Hematopoietic multipotent progenitor cell (in vitro differentiated cells): Measurements from ENCODE around the gene CSK. TPM values are rescaled to one million over a fixed set of nuclear protein-coding genes. Genes with fewer than 3 reads are reported as not detected.

ENCODE experiments used
- DNase-seq, 3 donors: peaks; one replicate each; pipeline ENCODE4 v3.0.0-alpha.2; 2011 to 2015; ENCODE audit warnings: low read depth in 2 of 3, low spot score in 2 of 3
- small RNA-seq: library from RNA; depleted of rRNA; stranded (forward); fragments of <200 nt; gene quantifications from one replicate; pipeline ENCODE3, GENCODE V24; 2012
- total RNA-seq: library from RNA; depleted of rRNA; stranded (reverse); fragments of >200 nt; gene quantifications from one replicate; pipeline ENCODE4 v1.2.3, GENCODE V29; 2012

CSK gene
- total RNA-seq, 1 donor, result 118 TPM

- DNase-seq, result no peak
These were observed 59.2 kb downstream of the CSK start for GRCh38 chr15:74840851-74841775.

- no peak for DNase-seq
These were observed 60.1 kb downstream of the CSK start for GRCh38 chr15:74841891-74842373.

DNA sequence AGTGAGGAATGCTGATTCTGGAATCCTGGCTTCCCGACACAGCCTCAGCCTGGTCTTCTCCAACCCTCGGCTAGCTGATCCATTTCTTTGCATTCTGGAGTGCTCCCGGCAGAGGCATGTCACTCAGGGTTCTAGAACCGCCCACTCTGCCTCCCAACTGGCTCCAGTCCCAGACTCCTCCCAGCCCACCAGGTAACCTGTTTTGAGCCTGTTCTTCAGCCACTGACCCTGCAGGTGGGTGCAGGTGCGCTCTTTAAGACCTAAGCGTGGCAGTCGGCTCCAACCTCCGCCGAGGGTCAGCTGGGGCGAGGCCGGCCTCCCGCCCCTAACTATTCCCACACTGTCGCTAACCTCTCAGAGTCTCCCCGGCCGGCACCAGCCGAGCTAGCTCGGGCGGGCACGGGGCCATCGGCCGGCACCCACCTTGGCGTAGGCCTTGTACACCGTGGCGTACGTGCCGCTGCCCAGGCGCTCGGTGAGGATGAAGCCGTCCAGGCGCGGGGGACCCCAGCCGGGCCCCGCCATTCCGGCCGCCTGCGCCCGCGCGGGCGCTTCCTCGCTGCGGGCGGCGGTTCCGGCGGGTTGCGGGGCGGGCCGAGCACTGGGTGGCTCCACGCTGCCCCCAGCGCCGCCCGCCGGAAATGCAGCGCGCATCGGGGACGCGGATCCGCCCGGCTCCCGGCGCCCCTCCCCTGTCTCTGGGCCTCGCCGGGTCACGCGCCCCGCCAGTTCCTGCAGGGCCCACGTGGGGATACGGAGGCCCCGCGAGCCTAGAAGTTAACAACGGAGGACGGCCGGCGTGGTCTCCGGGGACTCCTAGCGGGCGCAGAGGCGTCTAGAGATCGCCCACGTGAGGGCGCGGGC lies 60.9 kb downstream of the CSK start, which contains the start of gene ULK3:
TSS of gene ULK3 (minus strand) at position 576 of the 864 bp plus-strand sequence. CDS start at position 525, 51 bp downstream.
- peak; percentile 82 to 95 (median 94) for DNase-seq

GRCh38 chr15:74843445-74843828 lies 61.6 kb downstream of the CSK start:
- DNase-seq, result no peak

DNA sequence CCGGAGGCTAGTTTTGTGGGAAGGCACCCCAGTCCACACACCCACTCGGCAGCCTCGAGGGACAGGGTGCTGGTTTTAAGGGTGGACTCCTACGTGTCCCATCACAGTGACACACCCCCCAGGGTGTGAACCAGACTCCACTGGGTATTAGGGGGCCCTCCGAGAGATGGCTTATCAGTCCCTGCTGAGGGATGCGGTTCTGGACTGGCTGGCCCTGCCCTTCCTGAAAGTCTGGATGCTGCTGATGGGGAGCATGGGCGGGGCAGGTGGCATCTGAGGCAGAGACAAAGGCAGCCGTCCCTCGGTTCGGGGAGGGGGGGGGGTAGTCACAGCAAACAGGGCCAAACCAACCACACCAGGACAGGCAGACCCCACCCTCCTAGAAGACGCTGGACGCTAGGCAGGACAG lies 62.0 kb downstream of the CSK start:
- no peak for DNase-seq

GRCh38 chr15:74844319-74845207 lies 62.7 kb downstream of the CSK start:
- no peak for DNase-seq

DNA sequence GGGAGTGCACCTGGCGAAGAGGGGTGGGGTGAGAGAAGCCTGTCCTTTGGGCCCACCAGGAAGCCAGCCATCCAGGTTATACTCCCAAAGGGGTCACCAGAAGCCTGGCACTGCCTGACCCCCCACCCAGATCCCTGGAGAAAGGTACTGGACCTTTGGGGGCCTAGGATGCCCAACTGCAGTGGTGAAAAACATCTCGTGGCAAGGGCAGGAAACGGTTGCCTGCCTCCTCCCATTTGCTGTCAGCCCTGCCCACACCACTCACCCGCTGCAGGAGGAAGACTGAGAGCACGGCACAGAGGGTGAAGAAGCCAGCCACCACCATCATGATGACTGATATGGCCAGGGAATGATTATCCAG lies 63.3 kb downstream of the CSK start:
- DNase-seq, result peak in 2 of 3 donors; percentile 29 to 52

- DNase-seq, result no peak
These were observed 63.7 kb downstream of the CSK start for GRCh38 chr15:74845581-74845980.

DNA sequence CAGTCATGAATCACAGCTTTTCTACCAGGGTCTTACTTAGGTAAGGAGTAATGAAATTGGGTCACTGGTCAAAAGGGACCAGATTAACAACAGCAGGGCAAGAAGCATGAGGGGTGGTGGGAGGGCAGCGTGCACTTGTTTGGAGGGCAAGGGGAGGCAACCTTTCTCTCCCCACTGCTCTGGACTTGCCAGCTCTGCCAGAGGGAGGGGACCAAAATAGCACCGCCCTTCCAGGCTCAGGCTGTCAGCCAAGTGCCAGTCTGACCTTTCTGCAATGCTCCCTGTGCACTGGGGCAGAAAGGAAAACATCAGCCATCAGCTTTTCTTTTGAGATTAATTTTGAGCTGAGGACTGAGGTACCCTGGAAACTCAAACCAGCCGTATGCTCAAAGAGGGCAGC lies 65.6 kb downstream of the CSK start:
- no peak for DNase-seq

DNA sequence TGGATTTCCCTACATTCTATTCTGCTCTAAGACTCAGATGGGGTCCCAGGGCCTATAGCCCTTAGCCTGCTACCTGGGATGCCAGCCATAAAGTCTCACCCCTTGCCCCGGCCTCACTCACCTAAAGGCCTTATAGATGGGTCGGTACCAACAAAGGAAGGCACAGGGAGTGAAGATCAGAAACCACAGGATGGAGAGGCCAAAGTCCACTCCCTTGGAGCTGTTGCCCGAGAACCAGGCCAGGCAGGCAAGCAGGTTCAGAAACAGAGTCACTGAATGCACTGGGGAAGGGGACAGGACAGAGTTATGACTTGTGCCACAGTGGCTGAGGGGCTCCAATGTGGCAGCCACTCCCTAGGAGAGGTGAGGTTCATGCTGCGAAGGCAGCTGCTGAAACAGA lies 68.5 kb downstream of the CSK start:
- no peak for DNase-seq

DNA sequence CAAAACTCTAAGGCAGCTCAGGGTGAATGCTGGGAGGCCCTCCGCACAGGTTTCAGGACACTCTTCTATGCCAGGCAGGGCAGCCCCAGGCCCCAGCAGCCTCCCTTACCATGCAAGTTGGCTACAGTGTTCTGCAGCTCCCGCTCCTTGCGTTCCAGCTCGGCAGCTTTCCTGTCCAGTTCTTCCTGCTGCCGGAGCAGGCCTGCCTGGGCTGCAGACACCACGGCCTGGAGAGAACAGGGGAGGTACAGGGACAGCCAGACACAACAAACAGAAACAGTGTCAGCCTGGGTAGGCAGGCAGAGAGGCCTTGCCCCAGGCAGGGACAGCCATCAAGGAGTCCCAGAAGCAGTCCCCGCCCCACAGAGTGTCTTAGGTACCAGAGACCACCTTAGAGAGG lies 70.1 kb downstream of the CSK start:
- no peak for DNase-seq

Small RNA genes lying within 50 kb of the gene (small RNA-seq; reads per million reads assigned to genes)
- gene CPLX3, result not detected
- not detected for gene MIR4513
- 7.3 reads per million, percentile 90 among the genes with 10 or more reads in this experiment for gene MIR6882

Other genes with a start within 250 kb of the CSK start
- 11.0 TPM for gene ARID3B, start 240.9 kb upstream of the CSK start, total RNA-seq
- gene CLK3, start 166.2 kb upstream of the CSK start, total RNA-seq, result 117 TPM
- 19.4 TPM for gene EDC3, start 86.1 kb upstream of the CSK start, total RNA-seq
- gene CYP1A1, start 56.6 kb upstream of the CSK start, total RNA-seq, result 0.27 TPM
- gene CYP1A2, start 33.2 kb upstream of the CSK start, total RNA-seq, result not detected
- 0.27 TPM for gene LMAN1L, start 30.8 kb downstream of the CSK start, total RNA-seq
- gene CPLX3, start 44.5 kb downstream of the CSK start, total RNA-seq, result not detected
- gene ULK3, start 61.1 kb downstream of the CSK start, total RNA-seq, result 69.7 TPM
- 67.6 TPM for gene SCAMP2, start 91.3 kb downstream of the CSK start, total RNA-seq
- 77.3 TPM for gene MPI, start 108.0 kb downstream of the CSK start, total RNA-seq
- gene FAM219B, start 124.8 kb downstream of the CSK start, total RNA-seq, result 58.4 TPM
- gene COX5A, start 156.0 kb downstream of the CSK start, total RNA-seq, result 47.9 TPM
- gene RPP25, start 174.7 kb downstream of the CSK start, total RNA-seq, result 3.2 TPM
- 4.8 TPM for gene SCAMP5, start 213.5 kb downstream of the CSK start, total RNA-seq
- 36.9 TPM for gene PPCDC, start 241.5 kb downstream of the CSK start, total RNA-seq